ENCODE measurements around the gene BTF3L4. TPM values are rescaled to one million over a fixed set of nuclear protein-coding genes. Genes with fewer than 3 reads are reported as not detected.

Gene BTF3L4
- total RNA-seq, 1 donor from 2014 or later = 288 TPM

DNA sequence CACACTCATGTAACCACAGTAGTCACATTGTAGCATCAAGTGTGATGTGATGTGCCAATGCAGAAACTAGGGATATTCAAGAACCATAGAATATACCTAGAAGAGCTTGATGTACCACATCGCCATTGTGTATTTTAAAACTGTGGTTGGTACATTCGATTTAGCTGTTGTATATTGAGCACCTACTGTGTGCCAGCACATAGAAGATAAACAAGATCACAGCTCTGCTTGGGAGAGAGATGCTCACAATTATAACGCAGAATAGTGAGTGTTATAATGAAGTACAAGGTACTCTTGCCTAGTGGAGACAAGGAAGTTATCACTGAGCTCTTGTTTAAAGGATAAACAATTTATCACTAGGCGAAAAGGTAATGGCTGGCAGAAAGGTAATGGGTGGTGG lies 4.7 kb downstream of the BTF3L4 start:
- Mint-ChIP-seq H3K4me3 (no peak overlapping the region), H3K4me1 (peaks cover 19% of the 10 kb centered on the region), H3K36me3 (peaks cover 14% of the 10 kb centered on the region), H3K9me3 (no peaks in the 10 kb centered on the region), H3K27ac (no peak overlapping the region), H3K27me3 (ENCODE audit: insufficient read depth, low read depth) (peaks cover 2% of the 10 kb centered on the region)
- no peak overlapping the region for H2AFZ ChIP-seq (replicated peaks)
- no peak overlapping the region for H3K27ac ChIP-seq
- H3K4me1 ChIP-seq = peaks cover 15% of the 10 kb centered on the region
- no peaks in the 10 kb centered on the region for H3K9me3 ChIP-seq (ENCODE audit: low read depth)
- no peak for DNase-seq (ENCODE audit: low spot score)
- H4K20me1 ChIP-seq (ENCODE audit: low read depth) = peaks cover 42% of the 10 kb centered on the region
- H3K4me2 ChIP-seq = no peak overlapping the region
- H3K27me3 ChIP-seq = no peaks in the 10 kb centered on the region
- peaks cover under 1% of the 10 kb centered on the region for H3F3A ChIP-seq (ENCODE audit: low read depth)
- no peak overlapping the region for H3K9ac ChIP-seq
- peaks cover 79% of the 10 kb centered on the region for H3K79me2 ChIP-seq (ENCODE audit: low read depth)
- peaks cover 17% of the 10 kb centered on the region for H3K36me3 ChIP-seq
- no peak for TF ChIP-seq EZH2 (IDR thresholded peaks at IDR 0.05)
- no peak for TF ChIP-seq EZH2phosphoT487 (IDR thresholded peaks at IDR 0.05)
- TF ChIP-seq, protein P1, sequence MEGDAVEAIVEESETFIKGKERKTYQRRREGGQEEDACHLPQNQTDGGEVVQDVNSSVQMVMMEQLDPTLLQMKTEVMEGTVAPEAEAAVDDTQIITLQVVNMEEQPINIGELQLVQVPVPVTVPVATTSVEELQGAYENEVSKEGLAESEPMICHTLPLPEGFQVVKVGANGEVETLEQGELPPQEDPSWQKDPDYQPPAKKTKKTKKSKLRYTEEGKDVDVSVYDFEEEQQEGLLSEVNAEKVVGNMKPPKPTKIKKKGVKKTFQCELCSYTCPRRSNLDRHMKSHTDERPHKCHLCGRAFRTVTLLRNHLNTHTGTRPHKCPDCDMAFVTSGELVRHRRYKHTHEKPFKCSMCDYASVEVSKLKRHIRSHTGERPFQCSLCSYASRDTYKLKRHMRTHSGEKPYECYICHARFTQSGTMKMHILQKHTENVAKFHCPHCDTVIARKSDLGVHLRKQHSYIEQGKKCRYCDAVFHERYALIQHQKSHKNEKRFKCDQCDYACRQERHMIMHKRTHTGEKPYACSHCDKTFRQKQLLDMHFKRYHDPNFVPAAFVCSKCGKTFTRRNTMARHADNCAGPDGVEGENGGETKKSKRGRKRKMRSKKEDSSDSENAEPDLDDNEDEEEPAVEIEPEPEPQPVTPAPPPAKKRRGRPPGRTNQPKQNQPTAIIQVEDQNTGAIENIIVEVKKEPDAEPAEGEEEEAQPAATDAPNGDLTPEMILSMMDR (IDR thresholded peaks at IDR 0.05) = no peak
- no peak overlapping the region for H3K4me3 ChIP-seq

DNA sequence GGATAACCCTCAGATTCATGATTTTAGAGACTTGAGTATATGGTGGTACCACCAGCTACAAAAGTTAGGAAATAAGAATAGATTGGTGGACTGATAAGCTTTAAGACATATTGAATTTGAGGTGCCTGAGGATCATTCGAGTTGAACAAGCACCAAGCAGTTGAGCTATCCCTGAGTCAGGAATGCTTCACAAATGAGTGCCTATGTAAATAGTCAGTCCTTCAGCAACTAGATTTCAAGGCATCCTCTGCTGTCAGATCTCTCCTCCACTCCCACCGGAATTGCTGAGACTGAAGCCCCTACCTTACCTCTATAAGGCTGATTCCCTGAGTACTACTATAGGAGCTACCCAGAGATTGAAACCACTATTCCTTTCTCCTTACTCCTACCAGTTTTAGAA lies 7.1 kb downstream of the BTF3L4 start:
- Mint-ChIP-seq H3K36me3 (peaks cover 14% of the 10 kb centered on the region), H3K4me1 (peaks cover 8% of the 10 kb centered on the region), H3K9me3 (no peaks in the 10 kb centered on the region), H3K27ac (no peak overlapping the region), H3K27me3 (ENCODE audit: insufficient read depth, low read depth) (peaks cover 2% of the 10 kb centered on the region), H3K4me3 (no peak overlapping the region)
- no peaks in the 10 kb centered on the region for H3F3A ChIP-seq (ENCODE audit: low read depth)
- peaks cover 74% of the 10 kb centered on the region for H3K79me2 ChIP-seq (ENCODE audit: low read depth)
- H3K9me3 ChIP-seq (ENCODE audit: low read depth) = no peaks in the 10 kb centered on the region
- TF ChIP-seq, protein P1 (IDR thresholded peaks at IDR 0.05) = no peak
- no peak for TF ChIP-seq EZH2 (IDR thresholded peaks at IDR 0.05)
- no peak for TF ChIP-seq EZH2phosphoT487 (IDR thresholded peaks at IDR 0.05)
- peaks cover 41% of the 10 kb centered on the region for H4K20me1 ChIP-seq (ENCODE audit: low read depth)
- peaks cover 35% of the 10 kb centered on the region for H3K36me3 ChIP-seq
- DNase-seq (ENCODE audit: low spot score) = no peak
- no peak overlapping the region for H3K9ac ChIP-seq
- H3K4me1 ChIP-seq = peaks cover 4% of the 10 kb centered on the region
- H3K27me3 ChIP-seq = no peaks in the 10 kb centered on the region
- no peak overlapping the region for H3K4me3 ChIP-seq
- H2AFZ ChIP-seq (replicated peaks) = no peak overlapping the region
- H3K27ac ChIP-seq = no peak overlapping the region
- H3K4me2 ChIP-seq = no peak overlapping the region

DNA sequence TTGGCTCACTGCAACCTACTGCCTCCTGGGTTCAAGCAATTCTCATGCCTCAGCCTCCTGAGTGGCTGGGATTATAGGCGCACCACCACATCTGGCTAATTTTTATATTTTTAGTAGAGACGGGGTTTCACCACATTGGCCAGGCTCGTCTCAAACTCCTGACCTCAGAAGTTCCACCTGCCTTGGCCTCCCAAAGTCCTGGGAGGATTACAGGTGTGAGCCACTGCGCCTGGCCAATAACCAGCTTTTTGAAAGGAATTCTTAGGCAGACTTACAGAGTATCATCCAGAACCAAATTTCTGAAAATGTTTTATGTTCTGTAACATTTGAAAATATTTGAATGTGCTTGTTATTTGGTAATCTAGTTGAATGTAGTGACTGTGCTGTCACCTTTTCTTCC lies 14.6 kb downstream of the BTF3L4 start:
- no peak overlapping the region for H3K4me3 Mint-ChIP-seq
- H3K36me3 Mint-ChIP-seq = peaks cover 17% of the 10 kb centered on the region
- Histone ChIP-seq H4K20me1 (ENCODE audit: low read depth) (peaks cover 48% of the 10 kb centered on the region), H3K9ac (no peak overlapping the region), H3K4me3 (no peak overlapping the region), H3K27ac (no peak overlapping the region), H3K9me3 (ENCODE audit: low read depth) (no peaks in the 10 kb centered on the region), H3K79me2 (ENCODE audit: low read depth) (peaks cover 91% of the 10 kb centered on the region), H2AFZ (replicated peaks) (no peak overlapping the region), H3K36me3 (peaks cover 24% of the 10 kb centered on the region), H3K4me2 (no peak overlapping the region), H3K4me1 (no peaks in the 10 kb centered on the region), H3K27me3 (no peaks in the 10 kb centered on the region), H3F3A (ENCODE audit: low read depth) (no peaks in the 10 kb centered on the region)
- no peaks in the 10 kb centered on the region for H3K4me1 Mint-ChIP-seq
- TF ChIP-seq EZH2phosphoT487 (IDR thresholded peaks at IDR 0.05) (no peak), EZH2 (IDR thresholded peaks at IDR 0.05) (no peak)
- TF ChIP-seq, protein P1 (IDR thresholded peaks at IDR 0.05) = no peak
- H3K9me3 Mint-ChIP-seq = no peaks in the 10 kb centered on the region
- DNase-seq (ENCODE audit: low spot score) = no peak
- no peaks in the 10 kb centered on the region for H3K27me3 Mint-ChIP-seq (ENCODE audit: insufficient read depth, low read depth)
- no peak overlapping the region for H3K27ac Mint-ChIP-seq

Measured in neural progenitor cell (in vitro differentiated cells).